ENCODE results near the gene TRIP13.

The TRIP13 gene

GRCh38 chr5:880816-881550, 11.7 kb upstream of the TRIP13 start:
- no peak for DNase-seq (ENCODE audit: low read depth)
- in situ Hi-C loops (cut with HindIII; ENCODE audit: low sequenced_read_pairs) = no loop called here
- H3K4me3 ChIP-seq (ENCODE audit: low read depth, low read length) = no peak overlapping the region
- TF ChIP-seq CTCF (IDR thresholded peaks at IDR 0.05; ENCODE audit: low read depth, low read length, missing control alignments) = no peak

- in situ Hi-C loops (cut with HindIII; ENCODE audit: low sequenced_read_pairs) = no loop called here
- TF ChIP-seq CTCF (IDR thresholded peaks at IDR 0.05; ENCODE audit: low read depth, low read length, missing control alignments) = no peak
- no peak for DNase-seq (ENCODE audit: low read depth)
- H3K4me3 ChIP-seq (ENCODE audit: low read depth, low read length) = no peak overlapping the region
Measured at GRCh38 chr5:881551-881935, 11.1 kb upstream of the TRIP13 start.

- in situ Hi-C loops (cut with HindIII; ENCODE audit: low sequenced_read_pairs) = no loop called here
- TF ChIP-seq CTCF (IDR thresholded peaks at IDR 0.05; ENCODE audit: low read depth, low read length, missing control alignments) = no peak
- DNase-seq (ENCODE audit: low read depth) = no peak
- no peak overlapping the region for H3K4me3 ChIP-seq (ENCODE audit: low read depth, low read length)
Measured at GRCh38 chr5:882253-883183, 10.2 kb upstream of the TRIP13 start.

GRCh38 chr5:883475-884181, 9.1 kb upstream of the TRIP13 start:
- in situ Hi-C loops (cut with HindIII; ENCODE audit: low sequenced_read_pairs) = no loop called here
- TF ChIP-seq CTCF (IDR thresholded peaks at IDR 0.05; ENCODE audit: low read depth, low read length, missing control alignments) = no peak
- no peak for DNase-seq (ENCODE audit: low read depth)
- H3K4me3 ChIP-seq (ENCODE audit: low read depth, low read length) = no peak overlapping the region

- in situ Hi-C loops (cut with HindIII; ENCODE audit: low sequenced_read_pairs) = no loop called here
- no peak overlapping the region for H3K4me3 ChIP-seq (ENCODE audit: low read depth, low read length)
- TF ChIP-seq CTCF (IDR thresholded peaks at IDR 0.05; ENCODE audit: low read depth, low read length, missing control alignments) = no peak
- no peak for DNase-seq (ENCODE audit: low read depth)
Measured at GRCh38 chr5:884345-885126, 8.1 kb upstream of the TRIP13 start.

GRCh38 chr5:885127-885442, 7.6 kb upstream of the TRIP13 start:
- no peak for DNase-seq (ENCODE audit: low read depth)
- TF ChIP-seq CTCF (IDR thresholded peaks at IDR 0.05; ENCODE audit: low read depth, low read length, missing control alignments) = no peak
- H3K4me3 ChIP-seq (ENCODE audit: low read depth, low read length) = no peak overlapping the region
- in situ Hi-C loops (cut with HindIII; ENCODE audit: low sequenced_read_pairs) = no loop called here

All from astrocyte of the cerebellum (primary cell).